Measurements from ENCODE around the gene RAB6A. TPM values are rescaled to one million over a fixed set of nuclear protein-coding genes. Genes with fewer than 3 reads are reported as not detected.

Gene RAB6A
- total and polyA plus RNA-seq, 2 of the 8 experiments (the other 6 are each of a cell fraction or from before 2014, with no cell fraction given): 24.4 to 88.6 TPM

- no peak overlapping the region for H2AK5ac ChIP-seq (ENCODE audit: low read depth, low read length)
- peaks cover 2% of the 10 kb centered on the region; the same call in 1 of the 2 replicates for H3K79me1 ChIP-seq (ENCODE audit: low read depth, low read length)
- no peaks in the 10 kb centered on the region for H3K4me1 ChIP-seq (replicated peaks in 1 of 4; ENCODE audit: control insufficient read depth in 3 of 4, insufficient read depth in 4 of 4, low read length in 3 of 4)
- no peak overlapping the region for H3K4me3 ChIP-seq (ENCODE audit: extremely low read depth in 1 of 4, insufficient read depth in 2 of 4, low read depth in 3 of 4, low read length in 4 of 4)
- H2BK15ac ChIP-seq (ENCODE audit: low read length): no peak overlapping the region
- POLR2A ChIA-PET (ENCODE audit: partially characterized antibody): interaction anchor here (0.7 to 1.2 kb wide), 2 partner anchors 22 to 23 kb away, joined by 3 to 4 read pairs; partner anchors contain the start of gene MRPL48
- no peaks in the 10 kb centered on the region for H4K20me1 ChIP-seq (replicated peaks in 1 of 2; ENCODE audit: control insufficient read depth in 1 of 2, insufficient read depth in 2 of 2, low read length in 2 of 2)
- WGBS, 2 experiments (ENCODE audit: extremely low coverage in 1 of 2, insufficient coverage in 1 of 2, insufficient read length in 1 of 2, insufficient replicate concordance in 2 of 2, low coverage in 1 of 2, low lambda C conversion rate in 2 of 2, missing lambda C conversion rate in 1 of 2): 79% methylated on average over 1 of the region's 1 CpG; no CpG with 5 or more reads in 1 of the 2 experiments
- H3K27me3 ChIP-seq (replicated peaks in 1 of 4; ENCODE audit: control insufficient read depth in 3 of 4, extremely low read depth in 1 of 4, insufficient read depth in 3 of 4, low read length in 3 of 4): no peaks in the 10 kb centered on the region
- no peak overlapping the region for H3K4ac ChIP-seq (replicated peaks; ENCODE audit: insufficient read length, low read depth, low read length)
- DNase-seq (ENCODE audit: low read depth in 1 of 2, low spot score in 2 of 2): no peak
- no peak overlapping the region for H2BK120ac ChIP-seq (replicated peaks; ENCODE audit: low read depth, low read length)
- no peak overlapping the region for H2AFZ ChIP-seq (ENCODE audit: low read length)
- H4K5ac ChIP-seq (ENCODE audit: insufficient read length, low read depth, low read length): no peak overlapping the region
- H3K36me3 ChIP-seq (ENCODE audit: control insufficient read depth in 2 of 4, insufficient read depth in 4 of 4, low read length in 3 of 4): peaks cover 0 to 5% (median 0%) of the 10 kb centered on the region in 4 experiments; a peak in 2 of 8 replicates
- H4K8ac ChIP-seq (ENCODE audit: extremely low read depth, insufficient read depth, low read length): no peak overlapping the region
- H3K27ac ChIP-seq (ENCODE audit: low read depth, low read length): no peak overlapping the region
- no peak overlapping the region for H3K9ac ChIP-seq (replicated peaks in 1 of 4; ENCODE audit: extremely low read depth in 1 of 4, low read depth in 3 of 4, low read length in 3 of 4)
- H3K18ac ChIP-seq (ENCODE audit: extremely low read depth, low read length): no peak overlapping the region
- no peaks in the 10 kb centered on the region for H3K79me2 ChIP-seq (ENCODE audit: control insufficient read depth in 1 of 2, insufficient read depth in 2 of 2, low read length in 2 of 2)
- no peak overlapping the region for H3K56ac ChIP-seq (replicated peaks; ENCODE audit: insufficient read length, low read depth, low read length)
- CTCF ChIA-PET (ENCODE audit: partially characterized antibody): interaction anchor here (0.9 to 1.8 kb wide), 3 partner anchors 9 to 97 kb away, joined by 3 to 5 read pairs (median 3); no protein-coding TSS in a partner anchor
- TF ChIP-seq GABPA (IDR thresholded peaks at IDR 0.05; ENCODE audit: borderline replicate concordance, insufficient read depth, low read length) (no peak), CHD1 (IDR thresholded peaks at IDR 0.05; ENCODE audit: low read depth, low read length) (no peak), ATF2 (IDR thresholded peaks at IDR 0.05; ENCODE audit: low read length) (no peak), SIN3A (conservative IDR thresholded peaks at IDR 0.05 in 1 of 2, IDR thresholded peaks at IDR 0.05 in 1 of 2; ENCODE audit: low read depth in 1 of 2, low read length in 2 of 2) (no peak), CEBPB (IDR thresholded peaks at IDR 0.05; ENCODE audit: low read depth, low read length) (no peak), TCF12 (IDR thresholded peaks at IDR 0.05; ENCODE audit: low read depth, low read length) (no peak), CHD2 (IDR thresholded peaks at IDR 0.05; ENCODE audit: low read length) (no peak), RAD21 (IDR thresholded peaks at IDR 0.05 in 1 of 2, conservative IDR thresholded peaks at IDR 0.05 in 1 of 2; ENCODE audit: low read depth in 2 of 2, low read length in 2 of 2) (no peak), KDM4A (IDR thresholded peaks at IDR 0.05; ENCODE audit: low read depth, low read length, severe bottlenecking) (no peak), POU5F1 (IDR thresholded peaks at IDR 0.05; ENCODE audit: low read depth, low read length) (no peak)
- H3K4me2 ChIP-seq (ENCODE audit: insufficient read depth in 1 of 2, low read depth in 2 of 2, low read length in 2 of 2): no peak overlapping the region
- H3K23me2 ChIP-seq (ENCODE audit: low read depth, low read length): no peaks in the 10 kb centered on the region
- H2BK12ac ChIP-seq (ENCODE audit: low read depth, low read length): no peak overlapping the region
- no peak overlapping the region for H3K14ac ChIP-seq (ENCODE audit: insufficient read length)
- H2BK5ac ChIP-seq (ENCODE audit: low read depth, low read length): no peak overlapping the region
- FAIRE-seq: no peak
- H3K23ac ChIP-seq (ENCODE audit: insufficient read length): no peak overlapping the region
- no peak overlapping the region for H2BK20ac ChIP-seq (ENCODE audit: low read length)
- no peaks in the 10 kb centered on the region for H3K9me3 ChIP-seq (ENCODE audit: insufficient read depth in 2 of 2, low read depth in 1 of 2, low read length in 1 of 2)
- H4K91ac ChIP-seq (replicated peaks; ENCODE audit: insufficient read length, low read length): no peak overlapping the region
These were observed 49.8 kb upstream of the RAB6A start for GRCh38 chr11:73810637-73811036.

Measured in H1 (cell line).